PC-3 (cell line): ENCODE results near the gene RAB3B. TPM values are rescaled to one million over a fixed set of nuclear protein-coding genes. Genes with fewer than 3 reads are reported as not detected.

ENCODE experiments used
- ATAC-seq: fragments of 200-7000 bp; cut with Tn5 transposase; 2 replicates; pipeline ENCODE4 v1.9.1; 2020; ENCODE audit warnings: mild to moderate bottlenecking, moderate library complexity
- BruUV-seq: library from RNA; stranded (reverse); fragments of 400-500 nt; replicated peaks from 2 replicates; lab custom pipeline; 2021; lab: Mats Ljungman, UMichigan
- CTCF ChIA-PET: fragments of 300-600 bp; sonication (Branson Sonifier 250); formaldehyde crosslinking; loops from one replicate; lab custom pipeline; 2022; ENCODE audit warnings: antibody characterized with exemption; lab: Charles Lee
- POLR2A ChIA-PET: fragments of 300-600 bp; sonication (Branson Sonifier 250); formaldehyde crosslinking; loops from one replicate; lab custom pipeline; 2022; ENCODE audit warnings: antibody characterized with exemption; ENCODE audit not compliant: unreplicated experiment; lab: Charles Lee
- DNase-seq: peaks from one replicate; pipeline ENCODE4 v3.0.0-alpha.2; 2015
- H2AFZ ChIP-seq: fragments of 300-600 bp; sonication (generic); 2 replicates; pipeline ENCODE4 v1.6.0; 2016; ENCODE audit warnings: antibody characterized with exemption, low read length
- H3F3A ChIP-seq: fragments of 300-600 bp; sonication (generic); one replicate; pipeline ENCODE4 v1.6.0; 2017; ENCODE audit warnings: antibody characterized with exemption, low read length, control low read depth, mild to moderate bottlenecking; ENCODE audit not compliant: unreplicated experiment
- H3K27ac ChIP-seq: fragments of 300-600 bp; sonication (generic); 2 replicates; pipeline ENCODE4 v1.5.1; 2016; ENCODE audit warnings: mild to moderate bottlenecking, low read length
- H3K27me3 ChIP-seq: fragments of 300-600 bp; sonication (generic); 2 replicates; pipeline ENCODE4 v1.6.1; 2016; ENCODE audit warnings: low read length, mixed read lengths
- H3K36me3 ChIP-seq: fragments of 300-600 bp; sonication (generic); 2 replicates; pipeline ENCODE4 v1.6.1; 2016; ENCODE audit warnings: low read depth, mixed run types, low read length, mixed read lengths
- H3K4me1 ChIP-seq: fragments of 300-600 bp; sonication (generic); 2 replicates; pipeline ENCODE4 v1.5.1; 2016; ENCODE audit warnings: low read length; ENCODE audit not compliant: insufficient read depth
- H3K4me2 ChIP-seq: fragments of 300-600 bp; sonication (generic); 2 replicates; pipeline ENCODE4 v1.6.0; 2016; ENCODE audit warnings: low read length
- H3K4me3 ChIP-seq: fragments of 300-600 bp; sonication (generic); 2 replicates; pipeline ENCODE4 v1.5.1; 2016; ENCODE audit warnings: mild to moderate bottlenecking, low read length, mixed read lengths
- H3K79me2 ChIP-seq: fragments of 300-600 bp; sonication (generic); 2 replicates; pipeline ENCODE4 v1.6.1; 2017; ENCODE audit warnings: low read length, mixed read lengths
- H3K9ac ChIP-seq: fragments of 300-600 bp; sonication (generic); 2 replicates; pipeline ENCODE4 v1.6.0; 2016; ENCODE audit warnings: mild to moderate bottlenecking, low read length
- H3K9me2 ChIP-seq: fragments of 300-600 bp; sonication (generic); replicated peaks from 2 replicates; pipeline ENCODE4 v1.6.1; 2016; ENCODE audit warnings: mixed run types, low read length, mixed read lengths
- H3K9me3 ChIP-seq: fragments of 300-600 bp; sonication (generic); 2 replicates; pipeline ENCODE4 v1.6.1; 2016; ENCODE audit warnings: low read length, mixed read lengths
- H4K20me1 ChIP-seq: fragments of 300-600 bp; sonication (generic); 2 replicates; pipeline ENCODE4 v1.6.1; 2016; ENCODE audit warnings: low read length, mixed read lengths
- CTCF ChIP-seq: fragments of 300-600 bp; sonication (generic); conservative IDR thresholded peaks from 2 replicates; pipeline ENCODE4 v1.5.1; 2017; ENCODE audit warnings: antibody characterized with exemption, low read depth, mild to moderate bottlenecking, low read length
- EZH2 ChIP-seq: fragments of 300-600 bp; sonication (generic); IDR thresholded peaks from one replicate; pipeline ENCODE4 v1.6.1; 2017; ENCODE audit warnings: antibody characterized with exemption, mild to moderate bottlenecking, low read length; ENCODE audit not compliant: unreplicated experiment
- EZH2phosphoT487 ChIP-seq: fragments of 300-600 bp; sonication (generic); IDR thresholded peaks from 2 replicates; pipeline ENCODE4 v1.6.1; 2018; ENCODE audit warnings: mild to moderate bottlenecking, antibody characterized with exemption, low read length, borderline replicate concordance
- intact Hi-C: fragments of 100-400 bp; cut with micrococcal nuclease; formaldehyde crosslinking; loops from 2 replicates; pipeline ENCODE4 v1.9.0; 2023
- total RNA-seq: library from RNA; depleted of rRNA; stranded (reverse); fragments of >200 nt; gene quantifications from 2 replicates; pipeline ENCODE4 v1.2.3, GENCODE V29; 2014

RAB3B gene
- total RNA-seq, 1 experiment from 2014 or later, result 4.5 TPM

- no peak overlapping the region for H2AFZ ChIP-seq
- POLR2A ChIA-PET, result no interaction called here
- H3K9me3 ChIP-seq, result no peaks in the 10 kb centered on the region
- H3F3A ChIP-seq, result no peaks in the 10 kb centered on the region
- CTCF ChIA-PET, result no interaction called here
- no TSS peak for BruUV-seq
- no peaks in the 10 kb centered on the region for H3K36me3 ChIP-seq
- no peak overlapping the region for H3K4me3 ChIP-seq
- H3K4me1 ChIP-seq, result peaks cover 6% of the 10 kb centered on the region; the same call in 1 of the 2 replicates
- no peaks in the 10 kb centered on the region for H3K27me3 ChIP-seq
- ATAC-seq, result peak; percentile 73
- no peaks in the 10 kb centered on the region for H3K9me2 ChIP-seq
- no peak overlapping the region for H3K27ac ChIP-seq
- no peaks in the 10 kb centered on the region for H4K20me1 ChIP-seq
- H3K9ac ChIP-seq, result no peak overlapping the region
- no peak overlapping the region for H3K4me2 ChIP-seq
- no peak for TF ChIP-seq EZH2phosphoT487
- peak; percentile 40 for TF ChIP-seq CTCF
- no peaks in the 10 kb centered on the region for H3K79me2 ChIP-seq
- intact Hi-C loops, result no loop called here
- DNase-seq, result peak; percentile 44
Measured at GRCh38 chr1:51936531-51936930, 54.0 kb downstream of the RAB3B start.

- no peaks in the 10 kb centered on the region for H3K9me2 ChIP-seq
- ATAC-seq (no peak), DNase-seq (no peak)
- intact Hi-C loops, result no loop called here
- H4K20me1 ChIP-seq, result no peaks in the 10 kb centered on the region
- ChIA-PET POLR2A (no interaction called here), CTCF (no interaction called here)
- no peak overlapping the region for H2AFZ ChIP-seq
- H3K4me1 ChIP-seq, result peaks cover 6% of the 10 kb centered on the region; the same call in 1 of the 2 replicates
- no peaks in the 10 kb centered on the region for H3K36me3 ChIP-seq
- H3K9ac ChIP-seq, result no peak overlapping the region
- TF ChIP-seq EZH2, result no peak
- TF ChIP-seq CTCF, result no peak
- TF ChIP-seq EZH2phosphoT487, result no peak
- H3F3A ChIP-seq, result no peaks in the 10 kb centered on the region
- H3K9me3 ChIP-seq, result no peaks in the 10 kb centered on the region
- H3K4me2 ChIP-seq, result no peak overlapping the region
- no peak overlapping the region for H3K27ac ChIP-seq
- BruUV-seq, result no TSS peak
- H3K4me3 ChIP-seq, result no peak overlapping the region
- no peaks in the 10 kb centered on the region for H3K79me2 ChIP-seq
- H3K27me3 ChIP-seq, result no peaks in the 10 kb centered on the region
Measured at GRCh38 chr1:51933344-51933743, 57.2 kb downstream of the RAB3B start.

- H3K9ac ChIP-seq, result no peak overlapping the region
- no peaks in the 10 kb centered on the region for H3F3A ChIP-seq
- no peaks in the 10 kb centered on the region for H4K20me1 ChIP-seq
- H3K4me2 ChIP-seq, result no peak overlapping the region
- H3K4me3 ChIP-seq, result no peak overlapping the region
- ChIA-PET CTCF (no interaction called here), POLR2A (no interaction called here)
- H3K36me3 ChIP-seq, result no peaks in the 10 kb centered on the region
- H3K9me3 ChIP-seq, result no peaks in the 10 kb centered on the region
- no peaks in the 10 kb centered on the region for H3K27me3 ChIP-seq
- BruUV-seq, result no TSS peak
- no peak overlapping the region for H3K27ac ChIP-seq
- ATAC-seq (no peak), DNase-seq (no peak)
- TF ChIP-seq EZH2phosphoT487, result no peak
- no peak for TF ChIP-seq CTCF
- no peak for TF ChIP-seq EZH2
- peaks cover 7% of the 10 kb centered on the region; the same call in 1 of the 2 replicates for H3K4me1 ChIP-seq
- no peaks in the 10 kb centered on the region for H3K9me2 ChIP-seq
- intact Hi-C loops, result no loop called here
- no peak overlapping the region for H2AFZ ChIP-seq
- no peaks in the 10 kb centered on the region for H3K79me2 ChIP-seq
Measured at GRCh38 chr1:51930329-51930728, 60.2 kb downstream of the RAB3B start.
